ENCODE data around the gene CD72. TPM values are rescaled to one million over a fixed set of nuclear protein-coding genes. Genes with fewer than 3 reads are reported as not detected.

The CD72 gene
- total RNA-seq, 2 experiments from 2014 or later: 67.6 to 91.4 TPM

- peak; percentile 82 for DNase-seq (ENCODE audit: low spot score)
- H3K36me3 ChIP-seq (ENCODE audit: insufficient read depth, low read length): peaks cover 14% of the 10 kb centered on the region
- H4K20me1 ChIP-seq (ENCODE audit: insufficient read depth, low read length): no peaks in the 10 kb centered on the region
- peak overlapping the region; percentile 28 for H3K4me3 ChIP-seq (ENCODE audit: low read depth, low read length, poor library complexity, severe bottlenecking)
- TF ChIP-seq CTCF (conservative IDR thresholded peaks at IDR 0.05; ENCODE audit: low read length) (no peak), EZH2phosphoT487 (IDR thresholded peaks at IDR 0.05; ENCODE audit: borderline replicate concordance, low read depth, low read length) (no peak)
- peak overlapping the region; percentile 54; the same call in 1 of the 2 replicates for H2AFZ ChIP-seq (ENCODE audit: low read length)
- ChIA-PET CTCF (ENCODE audit: unreplicated experiment) (no interaction called here), POLR2A (interaction anchor here (0.6 to 3.3 kb wide), 11 partner anchors 9 to 28 kb away, joined by 3 to 36 read pairs (median 4); partner anchors contain the start of genes ARHGEF39 and SIT1)
- no TSS peak for BruUV-seq (replicated peaks)
- no peaks in the 10 kb centered on the region for H3K9me2 ChIP-seq (ENCODE audit: insufficient read depth, low read length)
- peak overlapping the region; percentile 76 for H3K4me2 ChIP-seq (ENCODE audit: low read length)
- H3K27ac ChIP-seq (ENCODE audit: low read depth, low read length, poor library complexity, severe bottlenecking): peak overlapping the region; percentile 94
- H3K4me1 ChIP-seq (ENCODE audit: insufficient read depth, low read length, poor library complexity, severe bottlenecking): peaks cover 71% of the 10 kb centered on the region
- intact Hi-C loops (cut with micrococcal nuclease; ENCODE audit: unreplicated experiment): no loop called here
- peaks cover 9% of the 10 kb centered on the region; the same call in 1 of the 2 replicates for H3K9me3 ChIP-seq (ENCODE audit: low read length)
- H3K79me2 ChIP-seq (ENCODE audit: insufficient read depth, low read depth, low read length): no peaks in the 10 kb centered on the region
Measured at GRCh38 chr9:35636135-35636876, 18.1 kb upstream of the CD72 start.

GRCh38 chr9:35635730-35636129 lies 17.5 kb upstream of the CD72 start:
- intact Hi-C loops (cut with micrococcal nuclease; ENCODE audit: unreplicated experiment): no loop called here
- POLR2A ChIA-PET: interaction anchor here (0.6 to 3.3 kb wide), 12 partner anchors 9 to 135 kb away, joined by 3 to 36 read pairs (median 4); partner anchors contain the start of gene ARHGEF39
- H3K4me2 ChIP-seq (ENCODE audit: low read length): peak overlapping the region; percentile 76
- DNase-seq (ENCODE audit: low spot score): no peak
- H3K4me1 ChIP-seq (ENCODE audit: insufficient read depth, low read length, poor library complexity, severe bottlenecking): peaks cover 71% of the 10 kb centered on the region
- no TSS peak for BruUV-seq (replicated peaks)
- H3K36me3 ChIP-seq (ENCODE audit: insufficient read depth, low read length): peaks cover 8% of the 10 kb centered on the region
- no peaks in the 10 kb centered on the region for H3K9me2 ChIP-seq (ENCODE audit: insufficient read depth, low read length)
- H4K20me1 ChIP-seq (ENCODE audit: insufficient read depth, low read length): no peaks in the 10 kb centered on the region
- TF ChIP-seq EZH2phosphoT487 (IDR thresholded peaks at IDR 0.05; ENCODE audit: borderline replicate concordance, low read depth, low read length) (no peak), CTCF (conservative IDR thresholded peaks at IDR 0.05; ENCODE audit: low read length) (no peak)
- peak overlapping the region; percentile 54; the same call in 1 of the 2 replicates for H2AFZ ChIP-seq (ENCODE audit: low read length)
- peak overlapping the region; percentile 28 for H3K4me3 ChIP-seq (ENCODE audit: low read depth, low read length, poor library complexity, severe bottlenecking)
- H3K79me2 ChIP-seq (ENCODE audit: insufficient read depth, low read depth, low read length): no peaks in the 10 kb centered on the region
- peak overlapping the region; percentile 94 for H3K27ac ChIP-seq (ENCODE audit: low read depth, low read length, poor library complexity, severe bottlenecking)
- H3K9me3 ChIP-seq (ENCODE audit: low read length): peaks cover 6% of the 10 kb centered on the region; the same call in 1 of the 2 replicates
- CTCF ChIA-PET (ENCODE audit: unreplicated experiment): no interaction called here

GRCh38 chr9:35629597-35629996 lies 11.4 kb upstream of the CD72 start:
- no peak for DNase-seq (ENCODE audit: low spot score)
- H2AFZ ChIP-seq (ENCODE audit: low read length): peak overlapping the region; percentile 48
- H3K4me3 ChIP-seq (ENCODE audit: low read depth, low read length, poor library complexity, severe bottlenecking): no peak overlapping the region
- no peaks in the 10 kb centered on the region for H3K9me3 ChIP-seq (ENCODE audit: low read length)
- H3K4me1 ChIP-seq (ENCODE audit: insufficient read depth, low read length, poor library complexity, severe bottlenecking): peaks cover 34% of the 10 kb centered on the region
- no peaks in the 10 kb centered on the region for H3K9me2 ChIP-seq (ENCODE audit: insufficient read depth, low read length)
- no peak for TF ChIP-seq CTCF (conservative IDR thresholded peaks at IDR 0.05; ENCODE audit: low read length)
- no peak for TF ChIP-seq EZH2phosphoT487 (IDR thresholded peaks at IDR 0.05; ENCODE audit: borderline replicate concordance, low read depth, low read length)
- no peak overlapping the region for H3K27ac ChIP-seq (ENCODE audit: low read depth, low read length, poor library complexity, severe bottlenecking)
- H3K4me2 ChIP-seq (ENCODE audit: low read length): no peak overlapping the region
- BruUV-seq (replicated peaks): no TSS peak
- POLR2A ChIA-PET: interaction anchor here (0.5 to 4.3 kb wide), 8 partner anchors 10 to 174 kb away, joined by 3 to 37 read pairs (median 6); partner anchors contain the start of genes CCDC107, CD72, RMRP and SIT1
- intact Hi-C loops (cut with micrococcal nuclease; ENCODE audit: unreplicated experiment): no loop called here
- H3K36me3 ChIP-seq (ENCODE audit: insufficient read depth, low read length): no peaks in the 10 kb centered on the region
- H4K20me1 ChIP-seq (ENCODE audit: insufficient read depth, low read length): no peaks in the 10 kb centered on the region
- CTCF ChIA-PET (ENCODE audit: unreplicated experiment): no interaction called here
- H3K79me2 ChIP-seq (ENCODE audit: insufficient read depth, low read depth, low read length): no peaks in the 10 kb centered on the region
